Measurements from ENCODE around the gene RANBP3. TPM values are rescaled to one million over a fixed set of nuclear protein-coding genes. Genes with fewer than 3 reads are reported as not detected.

Gene RANBP3
- total RNA-seq, 4 donors from 2014 or later: 57.8 to 148 (median 82.7) TPM

GRCh38 chr19:5870986-5871394, 107.0 kb downstream of the RANBP3 start:
- no peak overlapping the region for H3K4me3 ChIP-seq (replicated peaks in 1 of 3)
- no peaks in the 10 kb centered on the region for H3K36me3 ChIP-seq
- DNase-seq: no peak
- intact Hi-C loops (cut with DNase I): no loop called here
- WGBS, 2 donors: 75% methylated on average over 12 of the region's 12 CpGs
- H3K27ac ChIP-seq: no peak overlapping the region
- no peaks in the 10 kb centered on the region for H3K4me1 ChIP-seq
- TF ChIP-seq, protein P1, sequence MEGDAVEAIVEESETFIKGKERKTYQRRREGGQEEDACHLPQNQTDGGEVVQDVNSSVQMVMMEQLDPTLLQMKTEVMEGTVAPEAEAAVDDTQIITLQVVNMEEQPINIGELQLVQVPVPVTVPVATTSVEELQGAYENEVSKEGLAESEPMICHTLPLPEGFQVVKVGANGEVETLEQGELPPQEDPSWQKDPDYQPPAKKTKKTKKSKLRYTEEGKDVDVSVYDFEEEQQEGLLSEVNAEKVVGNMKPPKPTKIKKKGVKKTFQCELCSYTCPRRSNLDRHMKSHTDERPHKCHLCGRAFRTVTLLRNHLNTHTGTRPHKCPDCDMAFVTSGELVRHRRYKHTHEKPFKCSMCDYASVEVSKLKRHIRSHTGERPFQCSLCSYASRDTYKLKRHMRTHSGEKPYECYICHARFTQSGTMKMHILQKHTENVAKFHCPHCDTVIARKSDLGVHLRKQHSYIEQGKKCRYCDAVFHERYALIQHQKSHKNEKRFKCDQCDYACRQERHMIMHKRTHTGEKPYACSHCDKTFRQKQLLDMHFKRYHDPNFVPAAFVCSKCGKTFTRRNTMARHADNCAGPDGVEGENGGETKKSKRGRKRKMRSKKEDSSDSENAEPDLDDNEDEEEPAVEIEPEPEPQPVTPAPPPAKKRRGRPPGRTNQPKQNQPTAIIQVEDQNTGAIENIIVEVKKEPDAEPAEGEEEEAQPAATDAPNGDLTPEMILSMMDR (IDR thresholded peaks at IDR 0.05): no peak
- no peak for TF ChIP-seq POLR2A (IDR thresholded peaks at IDR 0.05)
- no peaks in the 10 kb centered on the region for H3K9me3 ChIP-seq
- no peaks in the 10 kb centered on the region for H3K27me3 ChIP-seq

GRCh38 chr19:5867201-5868136, 110.5 kb downstream of the RANBP3 start:
- H3K4me3 ChIP-seq (replicated peaks in 1 of 3): no peak overlapping the region
- no peak overlapping the region for H3K27ac ChIP-seq
- intact Hi-C loops (cut with DNase I): no loop called here
- H3K36me3 ChIP-seq: no peaks in the 10 kb centered on the region
- H3K9me3 ChIP-seq: no peaks in the 10 kb centered on the region
- no peaks in the 10 kb centered on the region for H3K27me3 ChIP-seq
- 75 to 80% methylated on average over 19 to 29 of the region's 31 CpGs for WGBS, 2 donors
- TF ChIP-seq, protein P1 (IDR thresholded peaks at IDR 0.05): no peak
- no peaks in the 10 kb centered on the region for H3K4me1 ChIP-seq
- no peak for DNase-seq

Other genes with a start within 250 kb of the RANBP3 start
- gene PRR22, start 193.4 kb downstream of the RANBP3 start, total RNA-seq: 1 to 10 TPM in 3 of 4 donors, under 1 TPM in 1; 0.54 to 2.0 (median 1.2) TPM
- gene DUS3L, start 187.0 kb downstream of the RANBP3 start, total RNA-seq: 10 to 100 TPM; 34.0 to 53.3 (median 44.9) TPM
- 1 to 10 TPM in 3 of 4 donors, under 1 TPM in 1; 0.71 to 8.1 (median 1.3) TPM for gene NRTN, start 173.1 kb downstream of the RANBP3 start, total RNA-seq
- not detected for gene FUT6, start 138.4 kb downstream of the RANBP3 start, total RNA-seq
- under 1 TPM in 1 of 4 donors, not detected in 3; 0.13 TPM for gene FUT3, start 126.7 kb downstream of the RANBP3 start, total RNA-seq
- not detected for gene FUT5, start 107.6 kb downstream of the RANBP3 start, total RNA-seq
- gene NDUFA11, start 74.3 kb downstream of the RANBP3 start, total RNA-seq: 100 to 1,000 TPM; 115 to 325 (median 195) TPM
- 10 to 100 TPM; 14.3 to 27.2 (median 17.8) TPM for gene VMAC, start 73.3 kb downstream of the RANBP3 start, total RNA-seq
- gene CAPS, start 63.9 kb downstream of the RANBP3 start, total RNA-seq: 10 to 100 TPM in 3 of 4 donors, 1 to 10 TPM in 1; 9.0 to 48.8 (median 26.3) TPM
- 10 to 100 TPM in 1 of 4 donors, 1 to 10 TPM in 3; 4.1 to 10.6 (median 7.7) TPM for gene RFX2, start 132.4 kb upstream of the RANBP3 start, total RNA-seq
- gene ACSBG2, start 157.5 kb upstream of the RANBP3 start, total RNA-seq: 1 to 10 TPM in 1 of 4 donors, under 1 TPM in 1, not detected in 2; 0.22 to 2.4 TPM

Measured in thyroid gland (tissue), 4 donors.